Astrocyte of the spinal cord (primary cell): ENCODE results near the gene GRIK2.

ENCODE experiments used
- DNase-seq: peaks from one replicate; pipeline ENCODE4 v3.0.0; 2011; ENCODE audit warnings: low read depth, low spot score
- H3K4me3 ChIP-seq: 2 replicates; pipeline ENCODE4 v1.5.1; 2011; ENCODE audit warnings: low read depth, mild to moderate bottlenecking, low read length, moderate library complexity
- in situ Hi-C: cut with HindIII; loops from 2 replicates; pipeline ENCODE4 v1.10.0; 2017; ENCODE audit warnings: low sequenced_read_pairs
- TF ChIP-seq, protein P1 (sequence below): IDR thresholded peaks from 2 replicates; pipeline ENCODE4 v1.5.1; 2012; ENCODE audit warnings: low read depth, mild to moderate bottlenecking, low read length, inconsistent platforms

Gene GRIK2

DNA sequence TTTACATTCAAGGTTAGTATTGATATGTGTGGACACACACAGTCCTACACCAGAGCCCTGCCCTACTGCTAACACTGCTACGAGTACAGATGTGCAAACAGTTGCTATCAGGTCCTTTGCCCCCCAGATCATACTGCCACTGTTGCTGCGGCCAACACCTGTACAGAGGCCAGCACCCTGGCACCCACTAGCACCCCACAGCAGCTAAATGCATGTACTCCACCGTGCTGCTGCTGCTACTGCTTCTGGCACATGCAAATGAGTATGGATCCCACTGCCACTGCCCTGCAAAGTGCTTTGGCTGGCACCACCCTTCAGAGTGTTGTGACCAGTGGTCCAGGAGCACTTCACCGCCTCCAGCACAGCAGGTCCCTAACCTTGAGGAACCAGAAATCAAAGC lies 621.9 kb downstream of the GRIK2 start:
- H3K4me3 ChIP-seq, result no peak overlapping the region
- in situ Hi-C loops, result no loop called here
- TF ChIP-seq, protein P1, sequence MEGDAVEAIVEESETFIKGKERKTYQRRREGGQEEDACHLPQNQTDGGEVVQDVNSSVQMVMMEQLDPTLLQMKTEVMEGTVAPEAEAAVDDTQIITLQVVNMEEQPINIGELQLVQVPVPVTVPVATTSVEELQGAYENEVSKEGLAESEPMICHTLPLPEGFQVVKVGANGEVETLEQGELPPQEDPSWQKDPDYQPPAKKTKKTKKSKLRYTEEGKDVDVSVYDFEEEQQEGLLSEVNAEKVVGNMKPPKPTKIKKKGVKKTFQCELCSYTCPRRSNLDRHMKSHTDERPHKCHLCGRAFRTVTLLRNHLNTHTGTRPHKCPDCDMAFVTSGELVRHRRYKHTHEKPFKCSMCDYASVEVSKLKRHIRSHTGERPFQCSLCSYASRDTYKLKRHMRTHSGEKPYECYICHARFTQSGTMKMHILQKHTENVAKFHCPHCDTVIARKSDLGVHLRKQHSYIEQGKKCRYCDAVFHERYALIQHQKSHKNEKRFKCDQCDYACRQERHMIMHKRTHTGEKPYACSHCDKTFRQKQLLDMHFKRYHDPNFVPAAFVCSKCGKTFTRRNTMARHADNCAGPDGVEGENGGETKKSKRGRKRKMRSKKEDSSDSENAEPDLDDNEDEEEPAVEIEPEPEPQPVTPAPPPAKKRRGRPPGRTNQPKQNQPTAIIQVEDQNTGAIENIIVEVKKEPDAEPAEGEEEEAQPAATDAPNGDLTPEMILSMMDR, result no peak
- DNase-seq, result no peak

DNA sequence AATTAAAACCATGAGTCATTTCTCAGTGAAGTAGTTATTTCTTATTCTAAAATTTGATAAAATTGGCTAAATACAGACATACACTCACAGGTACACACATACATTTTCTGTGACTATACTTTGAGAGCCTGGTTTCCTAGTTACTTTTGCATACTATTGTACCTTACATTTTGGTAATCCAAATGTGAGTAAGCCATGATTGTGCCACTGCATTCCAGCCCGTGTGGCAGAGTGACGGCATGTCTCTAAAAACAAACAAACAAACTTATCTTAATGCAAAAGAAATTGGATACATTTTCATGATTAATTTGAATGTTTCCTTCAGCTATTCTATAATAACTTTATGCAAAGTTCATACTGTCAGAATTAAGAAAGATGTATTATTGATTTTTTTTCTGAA lies 628.8 kb downstream of the GRIK2 start:
- H3K4me3 ChIP-seq, result no peak overlapping the region
- in situ Hi-C loops, result no loop called here
- TF ChIP-seq, protein P1, result no peak
- DNase-seq, result no peak

DNA sequence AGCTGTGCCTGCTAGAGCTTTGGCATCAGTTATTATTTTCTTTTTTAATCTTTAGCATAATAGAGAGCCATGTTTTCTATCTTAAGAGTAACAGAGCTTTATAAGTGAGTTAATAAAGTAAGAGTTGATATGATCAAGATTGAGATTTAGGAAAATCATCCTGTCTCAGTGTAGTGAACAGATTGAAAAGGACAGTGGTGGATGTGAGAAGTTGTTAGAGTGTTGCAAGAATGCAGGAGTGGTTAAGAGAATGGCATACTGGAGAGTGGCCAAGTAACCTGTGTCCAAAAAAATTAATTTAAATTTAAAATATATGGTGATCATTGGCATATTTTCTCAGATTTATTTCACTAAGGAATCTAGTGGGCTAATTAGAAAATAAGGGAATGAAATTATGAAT lies 629.3 kb downstream of the GRIK2 start:
- no peak overlapping the region for H3K4me3 ChIP-seq
- in situ Hi-C loops, result no loop called here
- DNase-seq, result no peak
- TF ChIP-seq, protein P1, result no peak

DNA sequence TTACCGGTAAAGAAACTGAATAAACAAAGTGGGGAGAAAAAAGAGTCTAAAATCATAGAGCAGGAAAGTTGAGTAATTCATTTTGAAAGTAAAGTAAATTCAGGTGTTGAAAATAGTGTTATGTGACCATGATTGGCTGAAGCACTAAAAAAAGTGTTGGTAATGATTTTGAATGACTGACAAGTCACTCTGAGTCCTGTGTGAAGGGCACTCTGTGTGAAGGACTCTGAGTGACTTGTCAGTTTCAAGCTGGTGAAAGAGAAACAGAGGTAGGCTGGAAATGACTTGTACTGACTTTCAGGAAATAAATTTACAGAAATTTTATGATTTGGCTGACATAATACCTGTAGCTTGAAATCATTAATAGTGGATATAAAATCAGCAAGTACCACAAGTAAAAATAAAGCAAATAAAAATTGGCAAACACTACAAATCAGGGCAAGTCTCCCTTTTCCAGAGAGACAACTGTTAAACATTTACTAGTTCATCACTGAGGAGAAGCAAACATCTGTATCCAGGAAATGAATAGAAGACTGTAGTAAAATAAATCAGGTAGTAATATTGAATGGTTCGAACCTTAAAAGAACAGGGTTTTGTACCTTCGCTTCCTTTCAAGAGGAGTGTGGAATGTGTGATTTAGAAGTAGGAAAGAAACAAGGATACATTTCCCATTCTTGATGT lies 630.6 kb downstream of the GRIK2 start:
- in situ Hi-C loops, result no loop called here
- no peak for DNase-seq
- TF ChIP-seq, protein P1, result no peak
- H3K4me3 ChIP-seq, result no peak overlapping the region

DNA sequence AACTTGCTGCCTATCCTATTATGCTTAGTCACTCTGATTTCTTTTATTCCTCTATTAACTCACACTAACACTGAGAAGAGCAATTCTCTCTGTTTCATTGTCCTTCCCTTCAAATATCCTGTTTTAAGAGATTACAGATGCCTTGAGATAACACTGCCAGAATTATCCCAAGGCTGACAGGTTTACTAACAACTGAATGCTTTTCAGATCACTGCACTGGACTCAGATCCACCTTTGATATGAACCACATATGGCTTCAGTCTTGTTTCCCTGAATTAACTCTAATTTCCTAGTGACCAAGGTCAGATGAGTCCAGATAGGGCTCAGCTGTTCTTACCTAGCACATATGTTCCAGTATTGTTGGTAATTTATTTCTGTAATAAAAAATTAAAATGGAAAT lies 633.1 kb downstream of the GRIK2 start:
- H3K4me3 ChIP-seq, result no peak overlapping the region
- in situ Hi-C loops, result no loop called here
- TF ChIP-seq, protein P1, result no peak
- DNase-seq, result no peak

DNA sequence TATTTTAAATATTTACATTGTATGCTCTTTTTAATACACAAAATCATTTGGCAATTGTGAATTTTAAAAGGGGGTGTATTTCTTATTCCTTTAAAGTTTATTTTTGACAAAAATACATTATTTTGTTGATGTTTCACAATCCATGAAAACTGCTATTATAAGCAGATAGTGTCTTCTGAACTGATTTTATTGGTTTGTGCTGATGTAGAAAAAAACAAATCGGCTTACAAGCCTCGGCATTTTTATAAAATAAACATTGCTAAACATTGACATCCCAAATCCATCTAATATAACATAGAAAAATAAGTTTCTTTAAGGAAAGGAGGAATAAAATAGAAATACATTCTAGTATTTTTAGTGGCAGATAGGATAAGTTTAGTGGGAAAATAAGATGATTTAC lies 634.7 kb downstream of the GRIK2 start:
- in situ Hi-C loops, result no loop called here
- no peak overlapping the region for H3K4me3 ChIP-seq
- TF ChIP-seq, protein P1, result no peak
- DNase-seq, result no peak
